Endothelial cell of umbilical vein (primary cell): Measurements from ENCODE around the gene HGFAC. TPM values are rescaled to one million over a fixed set of nuclear protein-coding genes. Genes with fewer than 3 reads are reported as not detected.

Experiments used
- BruUV-seq: library from RNA; stranded (reverse); fragments of 400-500 nt; replicated peaks from 2 replicates; lab custom pipeline; 2021; lab: Mats Ljungman, UMichigan
- CTCF ChIA-PET: fragments of 300-600, 350-600 bp; sonication (Branson Sonifier 250); formaldehyde crosslinking; loops from one replicate; lab custom pipeline; 2021; ENCODE audit warnings: antibody characterized with exemption, inconsistent platforms; lab: Charles Lee
- POLR2A ChIA-PET: fragments of 300-600, 350-600 bp; sonication (Branson Sonifier 250); formaldehyde crosslinking; loops from one replicate; lab custom pipeline; 2021; ENCODE audit warnings: antibody characterized with exemption, inconsistent platforms; lab: Charles Lee
- DNase-seq: peaks from one replicate; pipeline ENCODE4 v3.0.0-alpha.2; 2011; ENCODE audit warnings: low read depth, low spot score
- FAIRE-seq: peaks from 2 replicates; lab custom pipeline; 2011; peaks lifted over from hg19 to GRCh38; lab: Jason Lieb, UNC
- H2AFZ ChIP-seq: 2 replicates; pipeline ENCODE4 v1.6.0; 2012; ENCODE audit warnings: low read depth, low read length, control low read depth, inconsistent platforms
- H3K27ac ChIP-seq: 2 replicates; pipeline ENCODE4 v1.5.1; 2011; ENCODE audit warnings: low read depth, mild to moderate bottlenecking, control low read depth, low read length, moderate library complexity; ENCODE audit not compliant: insufficient read depth
- H3K27me3 ChIP-seq, 2 experiments: 2 replicates each; pipeline versions ENCODE4 v1.6.0 to v1.6.1; 2011; ENCODE audit warnings: low read length in 2 of 2, mixed read lengths in 1 of 2; ENCODE audit not compliant: control insufficient read depth in 2 of 2, insufficient read depth in 2 of 2
- H3K36me3 ChIP-seq, 2 experiments: 2 replicates in 1 of 2; 3 replicates in 1 of 2; pipeline ENCODE4 v1.5.1; 2011; ENCODE audit warnings: low read length in 2 of 2, mild to moderate bottlenecking in 1 of 2, moderate library complexity in 1 of 2; ENCODE audit not compliant: control insufficient read depth in 2 of 2, insufficient read depth in 2 of 2; ENCODE audit errors: extremely low read depth in 1 of 2
- H3K4me1 ChIP-seq: 3 replicates; pipeline ENCODE4 v1.5.1; 2011; ENCODE audit warnings: mild to moderate bottlenecking, low read length; ENCODE audit not compliant: control insufficient read depth, insufficient read depth; ENCODE audit errors: extremely low read depth
- H3K4me2 ChIP-seq: 2 replicates; pipeline ENCODE4 v1.6.1; 2011; ENCODE audit warnings: low read length, control low read depth, mixed read lengths; ENCODE audit not compliant: insufficient read depth
- H3K4me3 ChIP-seq, 3 experiments: fragments of 200-600 bp in 1 of 3; sonication (generic), shearing (Covaris generic) in 1 of 3; replicated peaks in 1 of 3; 2 replicates each; pipeline ENCODE4 v1.5.1; 2011 to 2016; ENCODE audit warnings: control low read depth in 3 of 3, low read length in 3 of 3, mild to moderate bottlenecking in 2 of 3, inconsistent platforms in 1 of 3, low read depth in 1 of 3, moderate library complexity in 1 of 3; ENCODE audit not compliant: insufficient read depth in 1 of 3
- H3K79me2 ChIP-seq: 2 replicates; pipeline ENCODE4 v1.6.0; 2012; ENCODE audit warnings: low read length, inconsistent platforms; ENCODE audit not compliant: control insufficient read depth, insufficient read depth
- H3K9ac ChIP-seq: replicated peaks from 2 replicates; pipeline ENCODE3; 2011; ENCODE audit warnings: low read length, control low read depth; ENCODE audit not compliant: insufficient read depth; ENCODE audit errors: extremely low read depth
- H3K9me1 ChIP-seq: replicated peaks from 3 replicates; pipeline ENCODE4 v1.6.0; 2011; ENCODE audit warnings: mild to moderate bottlenecking, low read length; ENCODE audit not compliant: control insufficient read depth, insufficient read depth; ENCODE audit errors: extremely low read depth
- H3K9me3 ChIP-seq: replicated peaks from 2 replicates; pipeline ENCODE4 v1.5.1; 2012; ENCODE audit warnings: low read length, inconsistent platforms; ENCODE audit not compliant: control insufficient read depth, insufficient read depth
- H4K20me1 ChIP-seq: replicated peaks from 2 replicates; pipeline ENCODE3; 2011; ENCODE audit warnings: mild to moderate bottlenecking, low read length; ENCODE audit not compliant: control insufficient read depth, insufficient read depth; ENCODE audit errors: extremely low read depth
- EZH2 ChIP-seq: IDR thresholded peaks from 2 replicates; pipeline ENCODE4 v1.6.1; 2012; ENCODE audit warnings: borderline replicate concordance, low read depth, mild to moderate bottlenecking, moderate library complexity, low read length, inconsistent platforms; ENCODE audit not compliant: severe bottlenecking
- FOS ChIP-seq: IDR thresholded peaks from 2 replicates; pipeline ENCODE4 v1.6.1; 2011; ENCODE audit warnings: mild to moderate bottlenecking, low read length, moderate library complexity, borderline replicate concordance; ENCODE audit not compliant: insufficient read depth
- GATA2 ChIP-seq: IDR thresholded peaks from 2 replicates; pipeline ENCODE4 v1.7.0; 2011; ENCODE audit warnings: low read depth, mild to moderate bottlenecking, moderate library complexity, mixed read lengths, low read length; ENCODE audit not compliant: insufficient read length, insufficient read depth
- JUN ChIP-seq: IDR thresholded peaks from 2 replicates; pipeline ENCODE4 v1.6.1; 2011; ENCODE audit warnings: borderline replicate concordance, low read depth; ENCODE audit not compliant: insufficient read length, insufficient read depth
- MAX ChIP-seq: IDR thresholded peaks from 2 replicates; pipeline ENCODE4 v1.6.1; 2011; ENCODE audit not compliant: insufficient read depth, insufficient read length
- MYC ChIP-seq: IDR thresholded peaks from one replicate; pipeline ENCODE4 v1.6.1; 2011; ENCODE audit warnings: mild to moderate bottlenecking, low read depth, low read length
- POLR2A ChIP-seq: IDR thresholded peaks from 2 replicates; pipeline ENCODE4 v1.6.1; 2012; ENCODE audit warnings: low read depth, mild to moderate bottlenecking, control low read depth, low read length
- POLR2AphosphoS5 ChIP-seq: IDR thresholded peaks from 2 replicates; pipeline ENCODE4 v1.6.1; 2012; ENCODE audit warnings: low read depth, mild to moderate bottlenecking, control low read depth, low read length, moderate library complexity; ENCODE audit not compliant: insufficient read depth
- dilution Hi-C: fragments of 300-500 bp; cut with MboI; formaldehyde crosslinking; loops from one replicate; pipeline ENCODE4 v1.15.0; 2019; ENCODE audit warnings: low sequenced_read_pairs; ENCODE audit not compliant: extremely low pct_ligation_motif_present
- intact Hi-C: fragments of 100-400 bp; cut with micrococcal nuclease; formaldehyde crosslinking; loops from one replicate; pipeline ENCODE4 v1.10.0; 2022
- polyA plus RNA-seq, 4 experiments: library from polyadenylated mRNA; depleted of rRNA in 3 of 4; stranded (reverse) in 3 of 4; unstranded in 1 of 4; fragments of >200 nt; gene quantifications; 2 replicates each; pipeline versions ENCODE4 v1.2.1 to v1.2.3, GENCODE V29; 2011 to 2012; ENCODE audit warnings: missing spikeins in 1 of 4
- total RNA-seq: library from RNA; stranded (reverse); gene quantifications from 2 replicates; pipeline ENCODE4 v1.2.3, GENCODE V29; 2021
- TF ChIP-seq, protein P1 (sequence below), 2 donors: IDR thresholded peaks; 1 replicate in 1 of 2; 2 replicates in 1 of 2; pipeline ENCODE4 v1.5.1; 2011; ENCODE audit warnings: low read length in 2 of 2, mild to moderate bottlenecking in 2 of 2, moderate library complexity in 2 of 2, control low read depth in 1 of 2, inconsistent platforms in 1 of 2, low read depth in 1 of 2; ENCODE audit not compliant: insufficient read depth in 1 of 2; ENCODE audit errors: extremely low read depth in 1 of 2

HGFAC gene
- total and polyA plus RNA-seq, 2 donors (not counting 3 experiments of a cell fraction or from before 2014, with no cell fraction given): 0.36 to 0.49 TPM

- Histone ChIP-seq H3K9ac (no peak overlapping the region), H3K4me1 (no peaks in the 10 kb centered on the region), H3K27me3 (no peaks in the 10 kb centered on the region), H3K9me1 (no peaks in the 10 kb centered on the region), H4K20me1 (no peaks in the 10 kb centered on the region), H3K79me2 (no peaks in the 10 kb centered on the region), H3K4me3 (no peak overlapping the region), H3K36me3 (no peaks in the 10 kb centered on the region), H3K9me3 (no peaks in the 10 kb centered on the region), H2AFZ (no peak overlapping the region), H3K4me2 (no peak overlapping the region), H3K27ac (no peak overlapping the region)
- BruUV-seq: no TSS peak
- no peak for DNase-seq
- ChIA-PET CTCF (interaction anchor here (1.6 kb wide), 1 partner anchor 14 kb away, joined by 3 read pairs; no protein-coding TSS in a partner anchor), POLR2A (no interaction called here)
- TF ChIP-seq JUN (no peak), EZH2 (no peak), MYC (no peak), MAX (no peak), GATA2 (no peak), FOS (no peak), POLR2A (no peak), POLR2AphosphoS5 (no peak)
- TF ChIP-seq, protein P1, sequence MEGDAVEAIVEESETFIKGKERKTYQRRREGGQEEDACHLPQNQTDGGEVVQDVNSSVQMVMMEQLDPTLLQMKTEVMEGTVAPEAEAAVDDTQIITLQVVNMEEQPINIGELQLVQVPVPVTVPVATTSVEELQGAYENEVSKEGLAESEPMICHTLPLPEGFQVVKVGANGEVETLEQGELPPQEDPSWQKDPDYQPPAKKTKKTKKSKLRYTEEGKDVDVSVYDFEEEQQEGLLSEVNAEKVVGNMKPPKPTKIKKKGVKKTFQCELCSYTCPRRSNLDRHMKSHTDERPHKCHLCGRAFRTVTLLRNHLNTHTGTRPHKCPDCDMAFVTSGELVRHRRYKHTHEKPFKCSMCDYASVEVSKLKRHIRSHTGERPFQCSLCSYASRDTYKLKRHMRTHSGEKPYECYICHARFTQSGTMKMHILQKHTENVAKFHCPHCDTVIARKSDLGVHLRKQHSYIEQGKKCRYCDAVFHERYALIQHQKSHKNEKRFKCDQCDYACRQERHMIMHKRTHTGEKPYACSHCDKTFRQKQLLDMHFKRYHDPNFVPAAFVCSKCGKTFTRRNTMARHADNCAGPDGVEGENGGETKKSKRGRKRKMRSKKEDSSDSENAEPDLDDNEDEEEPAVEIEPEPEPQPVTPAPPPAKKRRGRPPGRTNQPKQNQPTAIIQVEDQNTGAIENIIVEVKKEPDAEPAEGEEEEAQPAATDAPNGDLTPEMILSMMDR (IDR thresholded peaks at IDR 0.05; ENCODE audit: extremely low read depth in 1 of 2, insufficient read depth in 1 of 2, low read depth in 1 of 2, low read length in 2 of 2): no peak
- dilution Hi-C loops: no loop called here
- intact Hi-C loops: no loop called here
- FAIRE-seq: no peak
Measured at GRCh38 chr4:3406021-3406420, 35.7 kb upstream of the HGFAC start.
